HEK293 (cell line): ENCODE measurements around the gene FAM168A.
A peak's percentile ranks its signal among the peaks of the same experiment; 100 is the strongest.

Experiments
- BCL6B ChIP-seq: fragments of 450-650 bp; formaldehyde crosslinking; IDR thresholded peaks from 2 replicates; pipeline ENCODE4 v1.5.1; 2017; ENCODE audit warnings: missing biosample characterization, missing genetic modification characterization
- HIC1 ChIP-seq: fragments of 450-650 bp; formaldehyde crosslinking; IDR thresholded peaks from 2 replicates; pipeline ENCODE4 v1.5.1; 2016; ENCODE audit warnings: missing biosample characterization, missing genetic modification characterization
- KLF9 ChIP-seq: fragments of 450-650 bp; formaldehyde crosslinking; IDR thresholded peaks from 2 replicates; pipeline ENCODE4 v1.5.1; 2016; ENCODE audit warnings: missing biosample characterization, missing genetic modification characterization, low read depth
- MZF1 ChIP-seq: fragments of 450-650 bp; formaldehyde crosslinking; IDR thresholded peaks from 2 replicates; pipeline ENCODE4 v1.5.1; 2017; ENCODE audit warnings: missing biosample characterization, missing genetic modification characterization, borderline replicate concordance
- OSR2 ChIP-seq: fragments of 450-650 bp; formaldehyde crosslinking; IDR thresholded peaks from 2 replicates; pipeline ENCODE4 v1.5.1; 2016; ENCODE audit warnings: missing biosample characterization, missing genetic modification characterization
- PATZ1 ChIP-seq: fragments of 450-650 bp; formaldehyde crosslinking; IDR thresholded peaks from 2 replicates; pipeline ENCODE4 v1.5.1; 2016; ENCODE audit warnings: missing biosample characterization, missing genetic modification characterization
- SCRT1 ChIP-seq: fragments of 450-650 bp; formaldehyde crosslinking; IDR thresholded peaks from 2 replicates; pipeline ENCODE4 v1.5.1; 2016; ENCODE audit warnings: missing biosample characterization, missing genetic modification characterization, borderline replicate concordance
- SP7 ChIP-seq: fragments of 450-650 bp; formaldehyde crosslinking; IDR thresholded peaks from 2 replicates; pipeline ENCODE4 v1.5.1; 2016; ENCODE audit warnings: missing biosample characterization, missing genetic modification characterization
- ZBTB44 ChIP-seq: fragments of 450-650 bp; IDR thresholded peaks from 2 replicates; pipeline ENCODE4 v1.5.1; 2018; ENCODE audit warnings: missing biosample characterization, mild to moderate bottlenecking, missing genetic modification characterization
- ZFP41 ChIP-seq: fragments of 450-650 bp; formaldehyde crosslinking; IDR thresholded peaks from 2 replicates; pipeline ENCODE4 v1.5.1; 2016; ENCODE audit warnings: missing biosample characterization, missing genetic modification characterization, borderline replicate concordance
- ZNF138 ChIP-seq: fragments of 450-650 bp; formaldehyde crosslinking; IDR thresholded peaks from 2 replicates; pipeline ENCODE4 v1.5.1; 2016; ENCODE audit warnings: missing biosample characterization, missing genetic modification characterization, borderline replicate concordance
- ZNF292 ChIP-seq: fragments of 450-650 bp; formaldehyde crosslinking; IDR thresholded peaks from 2 replicates; pipeline ENCODE4 v1.5.1; 2016; ENCODE audit warnings: low read depth, missing biosample characterization, missing genetic modification characterization, borderline replicate concordance
- ZNF37A ChIP-seq: fragments of 450-650 bp; IDR thresholded peaks from 2 replicates; pipeline ENCODE4 v1.5.1; 2018; ENCODE audit warnings: missing biosample characterization, missing genetic modification characterization
- ZNF394 ChIP-seq: fragments of 450-650 bp; formaldehyde crosslinking; IDR thresholded peaks from 2 replicates; pipeline ENCODE4 v1.5.1; 2016; ENCODE audit warnings: missing biosample characterization, missing genetic modification characterization, mild to moderate bottlenecking, moderate library complexity, borderline replicate concordance
- ZNF404 ChIP-seq: fragments of 450-650 bp; formaldehyde crosslinking; IDR thresholded peaks from 2 replicates; pipeline ENCODE4 v1.5.1; 2017; ENCODE audit warnings: missing biosample characterization, missing genetic modification characterization
- ZNF416 ChIP-seq: fragments of 450-650 bp; formaldehyde crosslinking; IDR thresholded peaks from 2 replicates; pipeline ENCODE4 v1.5.1; 2016; ENCODE audit warnings: missing biosample characterization, missing genetic modification characterization
- ZNF423 ChIP-seq: fragments of 450-650 bp; formaldehyde crosslinking; IDR thresholded peaks from 2 replicates; pipeline ENCODE4 v1.5.1; 2016; ENCODE audit warnings: missing biosample characterization, missing genetic modification characterization
- ZNF521 ChIP-seq: fragments of 450-650 bp; formaldehyde crosslinking; IDR thresholded peaks from 2 replicates; pipeline ENCODE4 v1.5.1; 2017; ENCODE audit warnings: missing biosample characterization, mild to moderate bottlenecking, missing genetic modification characterization
- ZNF530 ChIP-seq: fragments of 450-650 bp; formaldehyde crosslinking; IDR thresholded peaks from 2 replicates; pipeline ENCODE4 v1.5.1; 2016; ENCODE audit warnings: low read depth, missing biosample characterization, missing genetic modification characterization
- ZNF600 ChIP-seq: fragments of 450-650 bp; formaldehyde crosslinking; IDR thresholded peaks from 2 replicates; pipeline ENCODE4 v1.5.1; 2016; ENCODE audit warnings: missing biosample characterization, missing genetic modification characterization
- ZNF677 ChIP-seq: fragments of 450-650 bp; IDR thresholded peaks from 2 replicates; pipeline ENCODE4 v1.5.0; 2018; ENCODE audit warnings: missing biosample characterization, mild to moderate bottlenecking, missing genetic modification characterization, moderate library complexity
- ZNF791 ChIP-seq: fragments of 450-650 bp; formaldehyde crosslinking; IDR thresholded peaks from 2 replicates; pipeline ENCODE4 v1.5.1; 2016; ENCODE audit warnings: missing biosample characterization, missing genetic modification characterization
- ZNF792 ChIP-seq: fragments of 450-650 bp; formaldehyde crosslinking; IDR thresholded peaks from 2 replicates; pipeline ENCODE4 v1.5.1; 2016; ENCODE audit warnings: missing biosample characterization, missing genetic modification characterization
- TF ChIP-seq, protein P1 (sequence below): fragments of 450-650 bp; formaldehyde crosslinking; IDR thresholded peaks from 2 replicates; pipeline ENCODE4 v1.5.1; 2016; ENCODE audit warnings: missing biosample characterization, missing genetic modification characterization
- TF ChIP-seq, protein P2 (sequence below): fragments of 450-650 bp; formaldehyde crosslinking; IDR thresholded peaks from 2 replicates; pipeline ENCODE4 v1.5.1; 2016; ENCODE audit warnings: missing biosample characterization, missing genetic modification characterization, borderline replicate concordance

The FAM168A gene

DNA sequence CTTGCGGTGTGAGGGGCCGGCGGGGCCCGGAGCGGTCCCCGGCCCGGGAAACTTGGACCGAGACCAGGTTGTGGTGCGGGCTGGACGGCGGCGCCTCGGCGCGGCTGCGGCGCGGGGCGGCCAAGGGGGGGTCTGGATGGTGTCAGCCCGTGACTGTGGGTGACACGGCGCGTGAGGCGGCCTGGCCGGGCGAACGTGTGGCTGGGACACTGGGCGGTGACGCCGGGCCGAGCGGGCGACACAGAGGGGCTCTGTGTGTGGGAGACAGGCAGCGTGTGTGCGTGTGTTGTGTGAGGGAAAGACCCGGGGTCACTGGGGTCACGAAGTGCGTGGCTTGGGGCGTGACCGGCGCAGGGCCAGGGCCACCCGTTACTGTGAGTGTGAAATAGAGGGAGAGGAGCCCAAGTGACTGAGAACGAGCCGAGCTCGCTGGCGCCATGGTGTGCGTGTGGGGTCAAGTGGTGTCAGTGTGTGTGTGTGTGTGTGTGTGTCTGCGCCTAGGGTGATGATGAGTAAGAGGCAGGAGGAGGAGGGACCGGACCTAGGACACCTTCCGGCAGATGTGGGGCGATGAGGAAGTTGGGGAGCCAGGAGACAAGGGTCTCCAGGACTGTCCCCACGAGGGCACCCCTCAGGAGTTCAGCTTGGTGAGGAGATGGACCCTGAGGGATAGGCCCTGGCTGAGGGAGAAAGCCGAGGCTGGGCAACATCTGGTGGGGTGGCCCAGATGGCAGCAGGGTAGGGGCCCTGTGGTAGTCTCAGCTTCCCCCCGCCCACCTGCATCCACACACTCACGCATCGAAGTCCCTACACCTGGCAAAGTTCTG is 220.9 kb downstream of the FAM168A start (continued):
- peak; percentile 97 for TF ChIP-seq HIC1
- TF ChIP-seq ZNF292 = no peak
- TF ChIP-seq ZNF677 (tag by site-specific recombination) = no peak
- TF ChIP-seq SCRT1 = no peak
- no peak for TF ChIP-seq ZNF404 (tag by site-specific recombination)
- TF ChIP-seq OSR2 (tag by site-specific recombination) = no peak
- TF ChIP-seq, protein P1, sequence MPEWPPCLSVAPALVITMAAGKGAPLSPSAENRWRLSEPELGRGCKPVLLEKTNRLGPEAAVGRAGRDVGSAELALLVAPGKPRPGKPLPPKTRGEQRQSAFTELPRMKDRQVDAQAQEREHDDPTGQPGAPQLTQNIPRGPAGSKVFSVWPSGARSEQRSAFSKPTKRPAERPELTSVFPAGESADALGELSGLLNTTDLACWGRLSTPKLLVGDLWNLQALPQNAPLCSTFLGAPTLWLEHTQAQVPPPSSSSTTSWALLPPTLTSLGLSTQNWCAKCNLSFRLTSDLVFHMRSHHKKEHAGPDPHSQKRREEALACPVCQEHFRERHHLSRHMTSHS (tag by site-specific recombination) = no peak
- TF ChIP-seq ZNF394 (tag by site-specific recombination) = no peak
- TF ChIP-seq KLF9 (tag by site-specific recombination) = peak; percentile 72
- TF ChIP-seq ZNF423 = peak; percentile 22; the same call in 1 of the 2 replicates
- peak; percentile 95 for TF ChIP-seq SP7 (tag by site-specific recombination)
- no peak for TF ChIP-seq MZF1 (tag by site-specific recombination)
- TF ChIP-seq ZNF530 = no peak
- no peak for TF ChIP-seq ZNF138 (tag by site-specific recombination)
- no peak for TF ChIP-seq ZNF521 (tag by site-specific recombination)
- TF ChIP-seq ZNF791 = no peak
- no peak for TF ChIP-seq ZFP41 (tag by site-specific recombination)
- TF ChIP-seq ZNF792 (tag by site-specific recombination) = 0 out of 2 replicates have a peak, but pooled peaks have one; percentile 62
- no peak for TF ChIP-seq ZBTB44 (tag by site-specific recombination)
- peak; percentile 65; the same call in 1 of the 2 replicates for TF ChIP-seq ZNF600 (tag by site-specific recombination)
- TF ChIP-seq, protein P2, sequence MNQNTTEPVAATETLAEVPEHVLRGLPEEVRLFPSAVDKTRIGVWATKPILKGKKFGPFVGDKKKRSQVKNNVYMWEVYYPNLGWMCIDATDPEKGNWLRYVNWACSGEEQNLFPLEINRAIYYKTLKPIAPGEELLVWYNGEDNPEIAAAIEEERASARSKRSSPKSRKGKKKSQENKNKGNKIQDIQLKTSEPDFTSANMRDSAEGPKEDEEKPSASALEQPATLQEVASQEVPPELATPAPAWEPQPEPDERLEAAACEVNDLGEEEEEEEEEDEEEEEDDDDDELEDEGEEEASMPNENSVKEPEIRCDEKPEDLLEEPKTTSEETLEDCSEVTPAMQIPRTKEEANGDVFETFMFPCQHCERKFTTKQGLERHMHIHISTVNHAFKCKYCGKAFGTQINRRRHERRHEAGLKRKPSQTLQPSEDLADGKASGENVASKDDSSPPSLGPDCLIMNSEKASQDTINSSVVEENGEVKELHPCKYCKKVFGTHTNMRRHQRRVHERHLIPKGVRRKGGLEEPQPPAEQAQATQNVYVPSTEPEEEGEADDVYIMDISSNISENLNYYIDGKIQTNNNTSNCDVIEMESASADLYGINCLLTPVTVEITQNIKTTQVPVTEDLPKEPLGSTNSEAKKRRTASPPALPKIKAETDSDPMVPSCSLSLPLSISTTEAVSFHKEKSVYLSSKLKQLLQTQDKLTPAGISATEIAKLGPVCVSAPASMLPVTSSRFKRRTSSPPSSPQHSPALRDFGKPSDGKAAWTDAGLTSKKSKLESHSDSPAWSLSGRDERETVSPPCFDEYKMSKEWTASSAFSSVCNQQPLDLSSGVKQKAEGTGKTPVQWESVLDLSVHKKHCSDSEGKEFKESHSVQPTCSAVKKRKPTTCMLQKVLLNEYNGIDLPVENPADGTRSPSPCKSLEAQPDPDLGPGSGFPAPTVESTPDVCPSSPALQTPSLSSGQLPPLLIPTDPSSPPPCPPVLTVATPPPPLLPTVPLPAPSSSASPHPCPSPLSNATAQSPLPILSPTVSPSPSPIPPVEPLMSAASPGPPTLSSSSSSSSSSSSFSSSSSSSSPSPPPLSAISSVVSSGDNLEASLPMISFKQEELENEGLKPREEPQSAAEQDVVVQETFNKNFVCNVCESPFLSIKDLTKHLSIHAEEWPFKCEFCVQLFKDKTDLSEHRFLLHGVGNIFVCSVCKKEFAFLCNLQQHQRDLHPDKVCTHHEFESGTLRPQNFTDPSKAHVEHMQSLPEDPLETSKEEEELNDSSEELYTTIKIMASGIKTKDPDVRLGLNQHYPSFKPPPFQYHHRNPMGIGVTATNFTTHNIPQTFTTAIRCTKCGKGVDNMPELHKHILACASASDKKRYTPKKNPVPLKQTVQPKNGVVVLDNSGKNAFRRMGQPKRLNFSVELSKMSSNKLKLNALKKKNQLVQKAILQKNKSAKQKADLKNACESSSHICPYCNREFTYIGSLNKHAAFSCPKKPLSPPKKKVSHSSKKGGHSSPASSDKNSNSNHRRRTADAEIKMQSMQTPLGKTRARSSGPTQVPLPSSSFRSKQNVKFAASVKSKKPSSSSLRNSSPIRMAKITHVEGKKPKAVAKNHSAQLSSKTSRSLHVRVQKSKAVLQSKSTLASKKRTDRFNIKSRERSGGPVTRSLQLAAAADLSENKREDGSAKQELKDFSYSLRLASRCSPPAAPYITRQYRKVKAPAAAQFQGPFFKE = peak; percentile 81; the same call in 1 of the 2 replicates
- TF ChIP-seq PATZ1 (tag by site-specific recombination) = peak; percentile 92
- TF ChIP-seq ZNF416 (tag by site-specific recombination) = no peak
- TF ChIP-seq BCL6B (tag by site-specific recombination) = no peak; the same call in 1 of the 2 replicates
- TF ChIP-seq ZNF37A (tag by site-specific recombination) = no peak
